Activated CD4-positive, alpha-beta T cell treated with anti-CD3 and anti-CD28 coated beads for 1 hour (primary cell): Measurements from ENCODE around the gene LRRC32.

ENCODE experiments used
- DNase-seq: peaks from one replicate; pipeline ENCODE4 v3.0.0-alpha.2; 2020

LRRC32 gene

DNA sequence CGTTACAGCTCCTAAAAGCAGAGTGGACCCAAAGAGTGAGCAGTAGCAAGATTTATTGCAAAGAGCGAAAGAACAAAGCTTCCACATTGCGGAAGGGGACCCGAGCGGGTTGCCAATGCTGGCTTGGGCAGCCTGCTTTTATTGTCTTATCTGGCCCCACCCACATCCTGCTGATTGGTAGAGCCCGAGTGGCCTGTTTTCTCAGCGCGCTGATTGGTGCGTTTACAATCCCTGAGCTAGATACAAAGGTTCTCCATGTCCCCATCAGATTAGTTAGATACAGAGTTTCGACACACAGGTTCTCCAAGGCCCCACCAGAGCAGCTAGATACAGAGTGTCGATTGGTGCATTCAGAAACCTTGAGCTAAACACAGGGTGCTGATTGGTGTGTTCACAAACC is 62.3 kb downstream of the LRRC32 start:
- peak; percentile 1 for DNase-seq
